Activated naive CD8-positive, alpha-beta T cell (primary cell): ENCODE results near the gene ABCC3.

Experiments
- H3K27ac Mint-ChIP-seq: one replicate; pipeline ENCODE4 v1.8.0; 2021; ENCODE audit warnings: mixed read lengths
- H3K27me3 Mint-ChIP-seq: one replicate; pipeline ENCODE4 v1.8.0; 2021; ENCODE audit warnings: mixed read lengths
- H3K36me3 Mint-ChIP-seq: one replicate; pipeline ENCODE4 v1.8.0; 2021; ENCODE audit warnings: mixed read lengths
- H3K4me1 Mint-ChIP-seq: one replicate; pipeline ENCODE4 v1.8.0; 2021; ENCODE audit warnings: low read depth, mixed read lengths
- H3K4me3 Mint-ChIP-seq: one replicate; pipeline ENCODE4 v1.8.0; 2021; ENCODE audit warnings: mild to moderate bottlenecking, mixed read lengths
- H3K9me3 Mint-ChIP-seq: one replicate; pipeline ENCODE4 v1.8.0; 2021; ENCODE audit warnings: low read depth, mixed read lengths

ABCC3 gene

DNA sequence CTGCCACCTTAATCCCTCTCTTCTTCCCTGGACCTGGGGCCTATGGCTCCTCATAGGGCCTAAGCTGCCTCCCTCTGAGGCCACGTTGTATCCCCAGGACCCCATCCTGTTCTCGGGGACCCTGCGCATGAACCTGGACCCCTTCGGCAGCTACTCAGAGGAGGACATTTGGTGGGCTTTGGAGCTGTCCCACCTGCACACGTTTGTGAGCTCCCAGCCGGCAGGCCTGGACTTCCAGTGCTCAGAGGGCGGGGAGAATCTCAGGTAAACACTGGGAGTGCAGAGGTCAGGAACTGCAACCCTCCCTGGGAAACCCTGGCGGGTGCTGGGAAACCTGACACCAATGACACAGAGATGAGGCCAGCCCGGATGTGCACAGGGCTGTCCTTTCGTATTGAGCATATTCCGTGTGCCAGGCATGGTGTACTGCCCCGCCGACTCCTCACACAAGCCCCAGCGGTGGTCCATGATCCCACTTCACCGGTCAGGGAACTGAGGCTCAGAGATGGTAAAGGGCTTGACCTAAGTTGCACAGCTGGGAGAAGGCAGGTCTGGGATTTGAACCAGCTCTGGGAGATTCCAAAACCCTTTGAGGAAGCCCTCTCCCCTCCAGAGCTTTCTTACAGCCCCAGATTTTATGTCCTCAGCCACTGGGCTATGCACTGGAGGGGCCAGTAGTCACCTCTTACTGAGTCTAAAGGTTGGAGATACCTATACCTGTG is 50.1 kb downstream of the ABCC3 start:
- Mint-ChIP-seq H3K4me3 (no peak overlapping the region), H3K36me3 (peaks cover 3% of the 10 kb centered on the region), H3K27ac (no peak overlapping the region), H3K4me1 (no peaks in the 10 kb centered on the region), H3K27me3 (peaks cover 5% of the 10 kb centered on the region), H3K9me3 (no peaks in the 10 kb centered on the region)

DNA sequence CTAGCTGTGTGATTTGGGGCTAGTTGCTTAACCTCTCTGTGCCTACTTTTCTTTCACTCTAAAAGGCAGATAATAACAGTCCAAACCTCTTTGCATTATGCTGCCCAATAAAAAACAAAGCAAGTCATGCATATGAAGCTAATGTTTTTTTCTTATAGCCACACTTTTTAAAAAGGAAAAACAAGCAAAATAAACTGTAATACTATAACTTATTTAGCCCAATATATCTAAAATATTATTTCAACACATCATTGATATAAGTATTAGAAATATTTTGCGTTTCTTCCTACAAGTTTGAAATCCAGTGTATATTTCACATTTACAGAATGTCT is 50.6 kb downstream of the ABCC3 start:
- Mint-ChIP-seq H3K27me3 (peaks cover 5% of the 10 kb centered on the region), H3K4me3 (no peak overlapping the region), H3K36me3 (peaks cover 2% of the 10 kb centered on the region), H3K4me1 (no peaks in the 10 kb centered on the region), H3K27ac (no peak overlapping the region), H3K9me3 (no peaks in the 10 kb centered on the region)

DNA sequence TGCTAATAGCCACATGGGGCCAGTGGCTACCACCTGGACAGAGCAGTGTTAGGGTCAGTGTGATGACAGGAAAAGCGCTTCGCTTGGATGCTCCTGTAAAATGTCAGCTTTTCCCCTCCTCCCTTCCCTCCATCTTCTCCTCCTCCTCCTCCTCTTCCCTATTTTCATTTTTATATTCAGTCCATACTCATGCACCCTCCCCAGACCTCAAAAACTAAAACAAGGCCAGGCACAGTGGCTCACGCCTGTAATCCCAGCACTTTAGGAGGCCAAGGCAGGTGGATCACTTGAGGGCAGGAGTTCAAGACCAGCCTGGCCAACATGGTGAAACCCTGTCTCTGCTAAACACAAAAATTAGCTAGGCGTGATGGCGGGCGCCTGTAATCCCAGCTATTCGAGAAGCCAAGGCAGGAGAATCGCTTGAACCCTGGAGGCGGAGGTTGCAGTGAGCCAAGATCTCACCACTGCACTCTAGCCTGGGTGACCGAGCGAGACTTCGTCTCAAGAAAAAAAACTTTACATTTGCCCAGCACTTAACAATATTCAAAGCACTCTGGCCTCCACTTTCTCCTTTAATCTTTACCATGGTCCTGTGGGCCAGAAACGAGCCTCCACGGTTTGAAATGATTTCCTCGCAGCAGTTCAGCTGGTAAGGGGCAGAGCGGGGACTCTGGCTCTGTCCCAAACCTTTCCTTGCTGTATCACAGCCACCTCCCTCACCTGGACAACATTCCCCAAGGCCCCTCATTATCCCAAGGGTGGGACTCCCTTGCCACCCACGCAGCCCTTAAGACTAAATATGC is 51.2 kb downstream of the ABCC3 start:
- H3K9me3 Mint-ChIP-seq = no peaks in the 10 kb centered on the region
- no peak overlapping the region for H3K4me3 Mint-ChIP-seq
- H3K4me1 Mint-ChIP-seq = no peaks in the 10 kb centered on the region
- H3K27me3 Mint-ChIP-seq = peaks cover 2% of the 10 kb centered on the region
- no peaks in the 10 kb centered on the region for H3K36me3 Mint-ChIP-seq
- no peak overlapping the region for H3K27ac Mint-ChIP-seq

DNA sequence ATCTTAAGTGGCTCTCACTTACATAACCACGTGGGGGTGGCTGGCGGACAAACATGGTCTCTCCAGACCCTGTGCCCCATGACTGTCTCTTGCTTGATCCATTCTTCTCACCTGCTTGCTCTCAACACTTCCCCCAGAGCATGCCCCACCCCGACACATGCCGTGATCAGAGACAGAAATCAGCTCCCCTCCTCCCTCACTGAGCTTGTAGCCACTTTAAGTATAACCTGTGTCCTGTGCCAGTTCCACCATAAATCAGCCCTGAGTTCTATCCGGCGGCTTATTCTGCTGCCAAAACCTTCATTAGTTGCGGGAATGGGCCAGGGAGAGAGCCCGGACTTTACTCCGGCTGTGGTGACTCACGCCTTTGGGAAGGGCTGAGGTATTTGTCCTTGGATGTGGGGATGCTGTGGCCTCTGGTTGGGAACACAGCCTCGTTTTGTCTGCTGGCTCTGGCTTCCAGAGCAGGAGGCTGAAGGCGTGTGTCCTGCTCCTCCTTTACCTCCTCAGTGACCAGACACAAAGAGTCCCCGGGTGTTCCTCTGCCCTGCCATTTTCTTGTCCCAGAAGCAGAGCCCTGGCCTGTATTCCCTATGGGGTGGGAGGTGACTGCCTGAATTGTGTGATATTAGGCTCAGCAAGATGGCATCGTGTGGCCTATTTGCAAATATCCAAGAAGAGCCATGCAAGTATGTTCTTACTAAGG is 52.0 kb downstream of the ABCC3 start:
- Mint-ChIP-seq H3K4me3 (no peak overlapping the region), H3K4me1 (no peaks in the 10 kb centered on the region), H3K9me3 (no peaks in the 10 kb centered on the region), H3K27me3 (no peaks in the 10 kb centered on the region), H3K27ac (no peak overlapping the region), H3K36me3 (no peaks in the 10 kb centered on the region)

DNA sequence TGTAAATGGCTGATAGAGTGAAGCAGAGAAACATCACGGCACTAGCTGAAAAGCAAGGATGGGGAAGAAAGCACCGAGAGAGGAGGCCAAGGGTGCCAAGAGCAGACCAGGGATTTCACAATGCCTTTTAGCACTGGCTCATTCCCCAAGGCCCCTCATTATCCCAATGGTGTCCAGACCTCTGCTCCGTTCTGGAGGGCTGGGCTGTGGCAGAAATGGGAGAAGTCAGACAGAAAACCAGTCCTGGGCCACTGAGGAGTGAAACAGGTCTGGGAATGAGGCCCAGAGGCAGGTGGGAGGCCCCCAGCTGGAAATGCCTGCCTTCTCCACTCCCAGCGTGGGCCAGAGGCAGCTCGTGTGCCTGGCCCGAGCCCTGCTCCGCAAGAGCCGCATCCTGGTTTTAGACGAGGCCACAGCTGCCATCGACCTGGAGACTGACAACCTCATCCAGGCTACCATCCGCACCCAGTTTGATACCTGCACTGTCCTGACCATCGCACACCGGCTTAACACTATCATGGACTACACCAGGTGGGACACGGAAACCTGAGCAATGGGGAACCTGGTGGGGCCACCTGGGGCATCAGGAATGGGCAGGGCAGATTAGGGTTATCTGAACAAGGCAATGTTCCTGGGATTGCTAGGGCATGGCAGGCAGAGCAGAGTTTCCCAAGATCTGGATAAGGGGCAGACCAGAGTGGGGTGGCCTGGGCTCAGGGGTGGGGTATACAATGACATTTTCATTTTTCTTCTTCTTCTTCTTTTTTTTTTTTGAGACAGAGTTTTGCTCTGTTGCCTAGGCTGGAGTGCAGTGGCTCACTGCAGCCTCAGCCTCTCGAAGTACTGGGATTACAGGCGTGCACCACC is 52.8 kb downstream of the ABCC3 start:
- Mint-ChIP-seq H3K27ac (no peak overlapping the region), H3K27me3 (no peaks in the 10 kb centered on the region), H3K9me3 (no peaks in the 10 kb centered on the region), H3K4me1 (no peaks in the 10 kb centered on the region), H3K36me3 (no peaks in the 10 kb centered on the region), H3K4me3 (no peak overlapping the region)

DNA sequence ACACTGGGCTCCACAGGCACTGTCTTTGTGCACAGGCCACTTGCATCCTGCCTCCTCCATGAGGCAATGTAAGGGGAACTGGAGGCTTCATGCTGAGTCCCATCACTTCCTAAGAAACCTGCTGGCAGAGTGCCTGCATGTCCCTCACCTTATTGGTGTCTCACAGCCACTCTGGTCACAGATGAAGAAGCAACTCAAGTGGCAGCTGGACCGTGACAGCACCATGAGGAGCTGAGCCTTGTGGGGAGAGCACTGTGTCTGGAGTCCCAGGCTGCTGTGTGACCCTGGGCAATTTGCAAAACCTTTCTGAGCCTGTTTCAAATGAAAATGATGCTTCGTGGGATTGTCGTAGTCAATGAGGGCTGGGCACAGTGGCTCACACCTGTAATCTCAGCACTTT is 53.6 kb downstream of the ABCC3 start:
- no peaks in the 10 kb centered on the region for H3K9me3 Mint-ChIP-seq
- H3K27ac Mint-ChIP-seq = no peak overlapping the region
- H3K4me3 Mint-ChIP-seq = no peak overlapping the region
- H3K27me3 Mint-ChIP-seq = no peaks in the 10 kb centered on the region
- H3K4me1 Mint-ChIP-seq = no peaks in the 10 kb centered on the region
- H3K36me3 Mint-ChIP-seq = no peaks in the 10 kb centered on the region

DNA sequence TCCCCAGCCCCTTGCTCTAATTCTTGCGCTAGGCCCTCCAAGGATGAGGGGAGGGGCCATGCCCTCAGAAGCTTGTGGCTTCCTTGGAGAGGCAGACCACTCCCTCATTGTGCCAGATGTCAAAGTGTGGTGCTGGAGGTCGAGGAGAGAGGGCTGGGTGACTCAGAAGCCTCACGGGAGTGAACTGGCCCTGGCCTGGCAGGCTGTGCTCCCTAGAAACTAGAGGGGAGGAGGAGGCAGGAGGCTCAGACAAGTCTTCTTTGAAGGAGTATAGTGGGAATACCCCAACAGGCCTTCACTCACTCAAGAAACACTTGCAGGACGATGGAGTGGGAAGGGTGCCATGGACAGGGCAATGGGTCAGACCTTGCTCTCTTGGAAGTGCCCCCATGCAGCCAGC is 54.6 kb downstream of the ABCC3 start:
- Mint-ChIP-seq H3K4me3 (no peak overlapping the region), H3K4me1 (no peaks in the 10 kb centered on the region), H3K36me3 (no peaks in the 10 kb centered on the region), H3K27me3 (no peaks in the 10 kb centered on the region), H3K27ac (no peak overlapping the region), H3K9me3 (no peaks in the 10 kb centered on the region)

DNA sequence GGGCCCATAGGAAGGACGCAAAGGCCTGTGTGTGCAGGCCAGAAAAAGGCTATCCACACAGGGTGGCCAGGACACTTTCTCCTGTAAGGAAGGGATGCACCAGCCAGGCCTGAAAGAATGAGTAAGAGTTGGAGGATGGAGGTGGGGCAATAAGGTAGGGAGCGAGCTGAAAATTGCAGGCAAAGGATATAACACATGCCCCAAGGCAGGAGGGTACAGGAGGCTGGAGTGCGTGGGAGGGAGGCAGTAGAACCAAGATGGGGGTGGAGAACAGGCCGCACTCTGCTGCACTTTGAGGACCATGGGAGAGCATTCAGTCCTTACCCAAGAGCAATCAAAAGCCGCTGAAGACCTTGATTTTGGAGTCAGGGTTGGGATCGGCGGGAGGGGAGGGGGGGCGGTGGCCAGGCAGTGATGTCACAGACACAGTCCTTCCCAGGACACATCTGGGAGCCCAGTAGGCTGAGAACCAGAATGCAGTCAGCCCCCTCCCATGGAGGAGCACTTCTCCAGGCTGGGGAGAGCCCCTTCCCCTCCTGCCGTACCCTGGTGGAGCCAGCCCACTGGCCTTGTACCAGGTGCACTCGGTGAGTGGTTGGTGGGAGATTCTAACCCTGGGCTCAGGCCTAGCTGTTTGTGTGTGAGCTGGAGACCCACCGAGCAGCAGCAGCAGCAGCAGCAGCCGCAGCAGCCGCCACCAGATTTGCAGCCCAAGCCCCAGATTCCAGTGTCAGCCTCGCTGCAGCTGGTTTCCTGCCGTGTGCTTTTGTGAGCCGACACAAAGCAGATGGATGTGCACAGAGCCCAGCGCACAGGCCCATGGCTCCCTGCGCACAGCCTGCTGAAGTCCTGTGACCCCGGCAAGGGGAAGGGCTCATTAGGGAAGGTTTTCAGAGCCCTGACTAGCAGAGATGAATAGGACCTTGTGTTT is 55.5 kb downstream of the ABCC3 start:
- H3K36me3 Mint-ChIP-seq = peaks cover 2% of the 10 kb centered on the region
- no peaks in the 10 kb centered on the region for H3K27me3 Mint-ChIP-seq
- no peak overlapping the region for H3K27ac Mint-ChIP-seq
- no peaks in the 10 kb centered on the region for H3K9me3 Mint-ChIP-seq
- H3K4me3 Mint-ChIP-seq = no peak overlapping the region
- H3K4me1 Mint-ChIP-seq = no peaks in the 10 kb centered on the region

DNA sequence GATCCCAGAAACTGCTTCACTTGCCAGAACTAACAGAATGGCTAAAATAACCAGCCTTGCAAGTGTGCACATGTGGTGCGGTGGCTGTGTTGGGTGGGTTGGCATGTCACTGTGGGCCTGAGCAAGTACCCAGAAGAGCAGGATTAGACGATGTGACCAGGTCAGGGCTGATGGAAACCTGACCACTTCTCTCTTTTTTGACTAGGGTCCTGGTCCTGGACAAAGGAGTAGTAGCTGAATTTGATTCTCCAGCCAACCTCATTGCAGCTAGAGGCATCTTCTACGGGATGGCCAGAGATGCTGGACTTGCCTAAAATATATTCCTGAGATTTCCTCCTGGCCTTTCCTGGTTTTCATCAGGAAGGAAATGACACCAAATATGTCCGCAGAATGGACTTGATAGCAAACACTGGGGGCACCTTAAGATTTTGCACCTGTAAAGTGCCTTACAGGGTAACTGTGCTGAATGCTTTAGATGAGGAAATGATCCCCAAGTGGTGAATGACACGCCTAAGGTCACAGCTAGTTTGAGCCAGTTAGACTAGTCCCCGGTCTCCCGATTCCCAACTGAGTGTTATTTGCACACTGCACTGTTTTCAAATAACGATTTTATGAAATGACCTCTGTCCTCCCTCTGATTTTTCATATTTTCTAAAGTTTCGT is 56.3 kb downstream of the ABCC3 start:
- Mint-ChIP-seq H3K9me3 (no peaks in the 10 kb centered on the region), H3K36me3 (peaks cover 2% of the 10 kb centered on the region), H3K27ac (no peak overlapping the region), H3K27me3 (no peaks in the 10 kb centered on the region), H3K4me3 (no peak overlapping the region), H3K4me1 (no peaks in the 10 kb centered on the region)

DNA sequence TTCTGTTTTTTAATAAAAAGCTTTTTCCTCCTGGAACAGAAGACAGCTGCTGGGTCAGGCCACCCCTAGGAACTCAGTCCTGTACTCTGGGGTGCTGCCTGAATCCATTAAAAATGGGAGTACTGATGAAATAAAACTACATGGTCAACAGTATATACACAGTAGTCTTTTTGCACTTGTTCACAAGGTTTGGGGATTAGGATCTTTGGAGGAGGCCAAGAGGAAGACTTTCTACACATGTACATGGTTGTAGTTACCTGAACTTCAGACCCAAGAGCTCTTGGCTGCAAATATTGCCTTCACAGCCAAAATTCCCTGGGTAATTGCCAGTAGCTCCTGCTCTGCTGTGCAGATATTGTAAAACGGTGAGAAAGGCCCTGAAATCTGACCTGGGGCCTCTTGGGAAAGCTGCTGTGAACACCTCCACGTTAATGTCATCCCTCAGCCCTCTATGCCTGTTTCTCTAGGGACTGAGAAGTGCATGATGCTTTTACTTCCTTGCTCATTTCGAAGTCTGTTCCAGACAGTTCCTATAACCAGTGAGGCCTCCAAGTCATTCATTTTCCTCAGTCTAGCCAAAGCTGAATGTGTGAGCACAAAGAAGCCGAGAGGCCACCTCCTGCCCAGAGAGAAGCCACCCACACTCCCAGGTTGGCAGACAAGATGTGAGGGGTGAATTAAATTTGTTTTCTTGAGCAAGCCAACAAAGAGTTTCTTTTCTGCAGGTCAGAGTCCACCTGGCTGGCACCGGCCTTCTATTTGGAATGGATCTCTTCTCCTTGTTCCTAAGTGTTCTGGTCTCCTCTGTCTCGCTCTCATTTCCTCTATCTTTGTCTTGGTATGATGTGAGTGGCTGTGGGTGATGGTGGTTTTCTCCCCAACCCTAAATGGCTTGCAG is 57.1 kb downstream of the ABCC3 start:
- Mint-ChIP-seq H3K4me1 (no peaks in the 10 kb centered on the region), H3K27me3 (no peaks in the 10 kb centered on the region), H3K9me3 (no peaks in the 10 kb centered on the region), H3K4me3 (no peak overlapping the region), H3K36me3 (peaks cover 2% of the 10 kb centered on the region), H3K27ac (no peak overlapping the region)

DNA sequence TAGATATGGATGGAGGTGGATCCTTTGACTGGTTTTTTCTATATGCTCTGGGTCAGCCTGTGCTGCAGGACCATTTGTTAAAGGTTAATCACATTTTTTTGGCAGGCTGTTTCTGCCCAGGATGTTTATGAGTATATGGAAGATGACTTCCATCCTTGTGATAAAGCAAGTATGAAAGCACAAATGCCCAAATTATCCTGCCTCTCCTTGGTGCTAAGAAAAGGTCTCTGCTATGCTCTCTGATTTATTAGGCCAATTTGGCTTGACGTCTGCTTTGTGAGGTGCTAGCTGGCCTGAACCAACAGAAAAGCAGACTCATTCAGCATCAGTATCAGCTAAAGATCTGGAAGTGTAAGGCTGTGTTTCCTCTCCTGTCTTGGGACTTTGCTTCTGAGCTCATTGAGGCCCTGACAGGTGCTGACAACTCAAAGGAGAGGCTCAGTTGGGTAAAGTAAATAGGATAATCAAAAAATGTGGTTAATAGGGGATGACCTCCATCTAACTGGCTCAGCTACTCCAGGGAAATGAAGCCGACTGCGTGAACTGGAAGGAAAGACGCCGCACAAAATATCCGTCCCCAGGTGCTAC is 57.9 kb downstream of the ABCC3 start:
- Mint-ChIP-seq H3K27ac (no peak overlapping the region), H3K27me3 (no peaks in the 10 kb centered on the region), H3K36me3 (peaks cover 2% of the 10 kb centered on the region), H3K4me3 (no peak overlapping the region), H3K9me3 (no peaks in the 10 kb centered on the region), H3K4me1 (peaks cover under 1% of the 10 kb centered on the region)

DNA sequence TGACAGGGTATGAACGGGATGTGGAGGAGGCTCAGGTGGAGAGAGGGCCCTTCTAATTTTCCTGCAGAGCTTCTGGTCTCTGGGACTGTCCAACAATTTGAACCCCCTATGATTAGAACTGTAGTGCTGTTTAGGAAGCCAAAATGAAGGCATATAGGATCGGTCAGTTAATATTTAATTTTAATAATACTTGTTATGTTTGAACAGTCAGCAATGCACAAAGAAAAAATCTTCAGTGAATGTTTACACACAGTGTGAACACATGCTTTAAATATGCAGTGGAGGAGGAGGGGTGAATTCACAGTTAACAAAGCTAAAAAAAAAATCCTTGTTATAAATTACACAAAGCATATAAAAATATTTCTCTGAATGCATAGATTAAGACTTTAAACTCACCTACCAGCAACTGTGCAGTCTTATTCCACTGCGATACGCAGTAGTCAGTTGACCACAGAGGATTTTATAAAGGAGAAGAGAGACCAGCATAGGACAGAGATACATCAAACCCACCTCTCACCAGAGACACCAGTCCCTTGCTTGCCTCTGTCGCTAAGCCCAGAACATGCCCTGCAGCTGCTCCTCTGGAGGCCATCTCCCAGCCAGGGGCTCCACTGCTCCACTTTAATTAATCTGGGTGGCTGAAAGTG is 58.5 kb downstream of the ABCC3 start:
- H3K27me3 Mint-ChIP-seq = no peaks in the 10 kb centered on the region
- H3K4me1 Mint-ChIP-seq = peaks cover 5% of the 10 kb centered on the region
- no peaks in the 10 kb centered on the region for H3K9me3 Mint-ChIP-seq
- H3K27ac Mint-ChIP-seq = no peak overlapping the region
- H3K36me3 Mint-ChIP-seq = peaks cover 2% of the 10 kb centered on the region
- no peak overlapping the region for H3K4me3 Mint-ChIP-seq
